Mucosa of descending colon (tissue), 3 donors: ENCODE data around the gene AGAP1. TPM values are rescaled to one million over a fixed set of nuclear protein-coding genes. Genes with fewer than 3 reads are reported as not detected.

Experiments
- ATAC-seq: fragments of 200-7000 bp; cut with Tn5 transposase; one replicate; pipeline ENCODE4 v1.9.1; 2020; ENCODE audit warnings: mild to moderate bottlenecking, moderate library complexity
- DNase-seq, 3 donors: peaks; one replicate each; pipeline ENCODE4 v3.0.0-alpha.2; 2020
- H3K36me3 ChIP-seq: fragments of 200-600 bp; one replicate; pipeline ENCODE4 v1.8.0; 2021; ENCODE audit warnings: low read depth, mild to moderate bottlenecking
- H3K4me1 ChIP-seq: fragments of 200-600 bp; one replicate; pipeline ENCODE4 v1.8.0; 2021; ENCODE audit warnings: low read depth, mild to moderate bottlenecking
- H3K4me3 ChIP-seq: fragments of 200-600 bp; one replicate; pipeline ENCODE4 v1.8.0; 2021; ENCODE audit warnings: mild to moderate bottlenecking
- H3K9me3 ChIP-seq: fragments of 200-600 bp; one replicate; pipeline ENCODE4 v1.8.0; 2021; ENCODE audit warnings: mild to moderate bottlenecking
- intact Hi-C, 2 donors: fragments of 100-400 bp; cut with DNase I in 1 of 2; cut with micrococcal nuclease in 1 of 2; formaldehyde crosslinking; loops; one replicate each; pipeline versions ENCODE4 v1.11.0 to v1.11.1; 2022; cut with DNase I, micrococcal nuclease
- total RNA-seq, 3 donors: library from RNA; stranded (reverse); fragmentation: NEBNext Ultra II Directional in 2 of 3; extraction: Animal tissue kit (Norgen Biotek cat#: 25700) in 2 of 3; gene quantifications; one replicate each; pipeline versions ENCODE4 v1.2.1 to v1.2.4, GENCODE V29; 2021 to 2023
- TF ChIP-seq, protein P1 (sequence below): fragments of 200-600 bp; IDR thresholded peaks from one replicate; pipeline ENCODE4 v1.8.0; 2022; ENCODE audit warnings: antibody characterized with exemption, mild to moderate bottlenecking
- donor health status: DM: no; HTN: no; CAD: no; lungs with moderate emphysema.
- donor health status: DM: no; HTN: no; CAD: no.
- donor health status: DM: no; HTN: yes; CAD: no.

Gene AGAP1
- total RNA-seq, 3 donors from 2014 or later, result 68.1 to 112 (median 88.9) TPM

DNA sequence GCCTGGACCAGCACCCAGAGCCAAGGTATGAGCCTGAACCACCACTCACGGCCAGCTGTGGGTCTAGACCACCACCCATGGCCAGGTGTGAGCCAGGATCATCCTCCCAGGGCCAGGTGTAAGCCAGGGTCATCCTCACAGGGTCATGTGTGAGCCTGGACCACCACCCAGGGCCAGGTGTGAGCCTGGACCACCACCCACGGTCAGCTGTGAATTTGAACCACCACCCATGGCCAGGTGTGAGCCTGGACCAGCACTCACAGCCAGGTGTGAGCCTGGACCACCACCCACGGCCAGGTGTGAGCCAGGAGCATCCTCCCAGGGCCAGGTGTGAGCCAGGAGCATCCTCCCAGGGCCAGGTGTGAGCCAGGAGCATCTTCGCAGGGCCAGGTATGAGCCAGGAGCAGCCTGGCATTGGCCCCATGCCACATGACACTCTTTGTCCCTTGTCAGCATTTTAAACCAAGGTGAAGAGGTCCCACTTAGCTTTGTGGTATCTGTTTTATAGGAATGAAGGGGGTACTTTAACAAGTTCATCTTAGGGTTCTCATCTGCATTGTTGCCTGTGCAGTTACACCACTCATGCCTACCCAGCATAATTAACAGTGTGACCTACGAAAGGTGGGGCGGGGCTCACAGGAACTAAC, 71.2 kb downstream of the AGAP1 start:
- Histone ChIP-seq H3K9me3 (no peaks in the 10 kb centered on the region), H3K36me3 (no peaks in the 10 kb centered on the region), H3K4me1 (peaks cover 36% of the 10 kb centered on the region), H3K4me3 (no peak overlapping the region)
- ATAC-seq (no peak), DNase-seq (peak in 1 of 3 donors; percentile 45)
- TF ChIP-seq, protein P1, sequence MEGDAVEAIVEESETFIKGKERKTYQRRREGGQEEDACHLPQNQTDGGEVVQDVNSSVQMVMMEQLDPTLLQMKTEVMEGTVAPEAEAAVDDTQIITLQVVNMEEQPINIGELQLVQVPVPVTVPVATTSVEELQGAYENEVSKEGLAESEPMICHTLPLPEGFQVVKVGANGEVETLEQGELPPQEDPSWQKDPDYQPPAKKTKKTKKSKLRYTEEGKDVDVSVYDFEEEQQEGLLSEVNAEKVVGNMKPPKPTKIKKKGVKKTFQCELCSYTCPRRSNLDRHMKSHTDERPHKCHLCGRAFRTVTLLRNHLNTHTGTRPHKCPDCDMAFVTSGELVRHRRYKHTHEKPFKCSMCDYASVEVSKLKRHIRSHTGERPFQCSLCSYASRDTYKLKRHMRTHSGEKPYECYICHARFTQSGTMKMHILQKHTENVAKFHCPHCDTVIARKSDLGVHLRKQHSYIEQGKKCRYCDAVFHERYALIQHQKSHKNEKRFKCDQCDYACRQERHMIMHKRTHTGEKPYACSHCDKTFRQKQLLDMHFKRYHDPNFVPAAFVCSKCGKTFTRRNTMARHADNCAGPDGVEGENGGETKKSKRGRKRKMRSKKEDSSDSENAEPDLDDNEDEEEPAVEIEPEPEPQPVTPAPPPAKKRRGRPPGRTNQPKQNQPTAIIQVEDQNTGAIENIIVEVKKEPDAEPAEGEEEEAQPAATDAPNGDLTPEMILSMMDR, result no peak
- intact Hi-C loops, result no loop called here

DNA sequence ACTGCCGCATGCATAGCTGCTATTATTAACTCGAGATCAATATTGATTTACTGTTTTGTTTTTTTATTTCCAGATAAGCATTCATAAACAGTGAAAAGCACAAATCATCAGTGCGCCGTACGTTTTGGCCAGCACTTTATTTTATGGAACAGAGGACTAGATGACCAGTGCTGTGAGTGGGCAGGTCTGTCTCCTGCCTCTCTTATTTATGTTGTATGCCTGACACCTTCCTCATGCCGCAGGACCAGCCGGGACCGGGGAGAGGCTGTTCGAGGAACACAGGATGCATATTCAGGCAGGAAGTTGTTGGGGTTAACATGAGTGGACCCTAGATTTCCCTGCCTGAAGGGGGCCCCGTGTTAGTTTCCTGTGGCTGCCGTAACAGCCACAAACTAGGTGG, 72.6 kb downstream of the AGAP1 start:
- Histone ChIP-seq H3K4me3 (no peak overlapping the region), H3K4me1 (peaks cover 25% of the 10 kb centered on the region), H3K36me3 (no peaks in the 10 kb centered on the region), H3K9me3 (no peaks in the 10 kb centered on the region)
- TF ChIP-seq, protein P1, result no peak
- no peak for DNase-seq
- no peak for ATAC-seq
- intact Hi-C loops, result no loop called here

DNA sequence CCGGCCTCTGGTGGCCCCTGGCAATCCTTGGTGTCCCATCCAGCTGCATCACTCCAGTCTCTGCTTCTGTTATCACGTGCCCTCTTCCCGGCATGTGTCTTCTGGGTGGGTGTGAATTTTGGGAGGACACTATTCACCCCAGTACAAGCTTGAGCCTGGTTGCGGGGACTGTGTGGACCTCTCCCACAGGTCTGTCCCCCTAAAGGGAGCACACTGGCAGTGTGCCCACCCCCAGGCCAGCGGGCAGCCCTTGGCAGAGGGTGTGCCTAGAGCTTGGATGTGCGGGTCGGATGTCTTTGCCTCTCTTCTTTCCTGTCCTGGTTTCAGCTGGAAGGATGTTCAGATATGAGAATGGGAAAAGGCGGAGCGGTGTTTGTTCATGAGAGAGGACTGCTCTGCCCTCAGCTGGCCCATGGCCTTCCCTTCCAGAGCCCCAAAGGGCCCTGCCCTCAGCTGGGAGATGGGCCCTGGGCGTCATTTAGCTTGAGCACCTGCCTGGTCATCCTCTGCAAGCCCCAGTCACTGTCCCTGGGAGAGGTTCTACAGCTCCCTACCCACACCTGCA, 73.2 kb downstream of the AGAP1 start:
- no peak for ATAC-seq

DNA sequence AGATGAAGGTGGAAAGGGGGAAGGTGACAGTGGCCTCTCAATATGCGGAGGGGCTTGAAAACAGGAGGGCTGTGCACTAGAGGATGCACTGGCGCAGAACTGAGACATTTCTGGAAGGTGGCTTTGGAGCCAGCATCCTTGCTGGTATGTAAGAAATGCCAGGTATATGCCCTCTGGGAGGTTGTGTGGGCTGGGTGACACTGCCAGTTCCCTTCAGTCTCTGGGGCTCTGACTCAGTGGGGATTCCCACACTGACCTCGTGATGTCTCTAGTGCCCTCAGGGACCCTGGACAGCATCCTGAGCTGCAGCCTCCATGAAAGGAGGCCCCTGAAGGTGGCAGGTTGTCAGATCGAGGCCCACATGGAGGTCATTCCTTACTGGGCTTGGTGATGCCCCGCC, 74.0 kb downstream of the AGAP1 start:
- no peak overlapping the region for H3K4me3 ChIP-seq
- H3K9me3 ChIP-seq, result no peaks in the 10 kb centered on the region
- DNase-seq (no peak), ATAC-seq (no peak)
- peaks cover 12% of the 10 kb centered on the region for H3K4me1 ChIP-seq
- intact Hi-C loops, result no loop called here
- TF ChIP-seq, protein P1, result no peak
- no peaks in the 10 kb centered on the region for H3K36me3 ChIP-seq

More for the DNA sequence above, 73.2 kb downstream of the AGAP1 start:
- TF ChIP-seq, protein P1, result no peak
- Histone ChIP-seq H3K4me3 (no peak overlapping the region), H3K4me1 (peaks cover 20% of the 10 kb centered on the region), H3K9me3 (no peaks in the 10 kb centered on the region), H3K36me3 (no peaks in the 10 kb centered on the region)
- intact Hi-C loops, result no loop called here
- DNase-seq, result no peak

DNA sequence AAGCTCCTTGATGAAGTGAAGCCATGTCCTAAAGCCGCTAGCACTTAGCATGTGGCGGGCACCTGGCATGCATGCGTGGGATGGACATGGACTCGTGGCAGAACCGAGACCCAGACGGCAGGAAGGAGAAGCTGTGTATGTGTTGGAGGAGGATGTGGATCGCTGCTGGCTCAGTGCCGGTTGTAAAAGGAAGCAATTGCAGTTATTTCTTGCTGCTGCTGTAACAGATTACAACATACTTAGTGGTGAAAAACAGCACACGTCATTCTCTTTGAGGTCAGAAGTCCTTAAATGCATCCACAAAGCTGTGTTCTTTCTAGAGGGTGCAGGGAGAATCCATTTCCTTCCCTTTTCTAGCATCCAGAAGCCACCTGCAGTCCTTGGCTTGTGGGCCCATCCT, 74.6 kb downstream of the AGAP1 start:
- Histone ChIP-seq H3K9me3 (no peaks in the 10 kb centered on the region), H3K36me3 (no peaks in the 10 kb centered on the region), H3K4me3 (no peak overlapping the region), H3K4me1 (peaks cover 6% of the 10 kb centered on the region)
- intact Hi-C loops, result no loop called here
- TF ChIP-seq, protein P1, result no peak
- ATAC-seq (peak; percentile 18), DNase-seq (no peak)
